ENCODE data around the gene PPP1R16B.

Gene PPP1R16B

GRCh38 chr20:38969708-38970107 lies 164.2 kb downstream of the PPP1R16B start:
- H3K4me3 ChIP-seq (ENCODE audit: low read length), result no peak overlapping the region
- H3K27ac ChIP-seq (ENCODE audit: low read length), result no peak overlapping the region
- TF ChIP-seq EZH2phosphoT487 (IDR thresholded peaks at IDR 0.05; ENCODE audit: low read depth), result no peak
- TF ChIP-seq CTCF (IDR thresholded peaks at IDR 0.05; ENCODE audit: low read depth, low read length), result no peak
- H3K79me2 ChIP-seq (ENCODE audit: low read length), result peaks cover 49% of the 10 kb centered on the region
- peaks cover 30% of the 10 kb centered on the region for H3K36me3 ChIP-seq (replicated peaks; ENCODE audit: low read depth, low read length)
- peaks cover 28% of the 10 kb centered on the region for H3K4me1 ChIP-seq (ENCODE audit: low read length)
- H2AFZ ChIP-seq (ENCODE audit: low read depth, low read length), result no peak overlapping the region
- no peak overlapping the region for H3K9ac ChIP-seq (ENCODE audit: low read length)
- H3K4me2 ChIP-seq (ENCODE audit: low read length), result no peak overlapping the region
- no peaks in the 10 kb centered on the region for H4K20me1 ChIP-seq (ENCODE audit: insufficient read depth, low read length)
- H3K9me3 ChIP-seq (ENCODE audit: insufficient read depth, low read length), result no peaks in the 10 kb centered on the region
- H3K27me3 ChIP-seq (ENCODE audit: low read depth, low read length), result no peaks in the 10 kb centered on the region

GRCh38 chr20:38970302-38970701 lies 164.8 kb downstream of the PPP1R16B start:
- no peak overlapping the region for H2AFZ ChIP-seq (ENCODE audit: low read depth, low read length)
- H3K79me2 ChIP-seq (ENCODE audit: low read length), result peaks cover 47% of the 10 kb centered on the region
- no peaks in the 10 kb centered on the region for H4K20me1 ChIP-seq (ENCODE audit: insufficient read depth, low read length)
- H3K27ac ChIP-seq (ENCODE audit: low read length), result no peak overlapping the region
- no peak overlapping the region for H3K4me3 ChIP-seq (ENCODE audit: low read length)
- peaks cover 28% of the 10 kb centered on the region for H3K4me1 ChIP-seq (ENCODE audit: low read length)
- H3K36me3 ChIP-seq (replicated peaks; ENCODE audit: low read depth, low read length), result peaks cover 30% of the 10 kb centered on the region
- no peak for TF ChIP-seq EZH2phosphoT487 (IDR thresholded peaks at IDR 0.05; ENCODE audit: low read depth)
- no peak for TF ChIP-seq CTCF (IDR thresholded peaks at IDR 0.05; ENCODE audit: low read depth, low read length)
- no peaks in the 10 kb centered on the region for H3K9me3 ChIP-seq (ENCODE audit: insufficient read depth, low read length)
- no peak overlapping the region for H3K9ac ChIP-seq (ENCODE audit: low read length)
- H3K4me2 ChIP-seq (ENCODE audit: low read length), result no peak overlapping the region
- H3K27me3 ChIP-seq (ENCODE audit: low read depth, low read length), result no peaks in the 10 kb centered on the region
